HepG2 (cell line): ENCODE results near the gene ACSL5.

Source experiments
- CEBPB ChIP-seq: IDR thresholded peaks from 2 replicates; pipeline ENCODE4 v1.6.1; 2011; ENCODE audit warnings: low read depth, low read length, improper control_type of control experiment, borderline replicate concordance
- CHD2 ChIP-seq: IDR thresholded peaks from 2 replicates; pipeline ENCODE4 v1.6.1; 2011; ENCODE audit warnings: low read depth, low read length, improper control_type of control experiment
- CTCF ChIP-seq: sonication (generic); formaldehyde crosslinking; IDR thresholded peaks from 2 replicates; pipeline ENCODE4 v1.5.0; 2020; ENCODE audit warnings: mild to moderate bottlenecking, missing genetic modification reagents, moderate library complexity
- EZH2 ChIP-seq: conservative IDR thresholded peaks from 2 replicates; pipeline ENCODE4 v1.6.1; 2012; ENCODE audit warnings: mild to moderate bottlenecking, low read depth, low read length, moderate library complexity
- FOXJ3 ChIP-seq: sonication (generic); formaldehyde crosslinking; IDR thresholded peaks from 2 replicates; pipeline ENCODE4 v1.4.0; 2020; ENCODE audit warnings: missing genetic modification reagents, mild to moderate bottlenecking, borderline replicate concordance
- HDAC2 ChIP-seq: sonication (generic); formaldehyde crosslinking; IDR thresholded peaks from 2 replicates; pipeline ENCODE4 v1.4.0; 2020; ENCODE audit warnings: missing genetic modification reagents
- HDAC6 ChIP-seq: fragments of 200-600 bp; sonication (generic); IDR thresholded peaks from 2 replicates; pipeline ENCODE4 v1.7.0; 2017; ENCODE audit warnings: mild to moderate bottlenecking, antibody characterized with exemption, low read length, low read depth
- KDM2A ChIP-seq: sonication (generic); formaldehyde crosslinking; IDR thresholded peaks from 2 replicates; pipeline ENCODE4 v1.4.0; 2020; ENCODE audit warnings: low read depth, missing genetic modification reagents, borderline replicate concordance
- RAD51 ChIP-seq: fragments of 450-650 bp; IDR thresholded peaks from 2 replicates; pipeline ENCODE4 v1.6.1; 2016; ENCODE audit warnings: borderline replicate concordance
- RFX5 ChIP-seq: IDR thresholded peaks from 2 replicates; pipeline ENCODE4 v1.6.1; 2011; ENCODE audit warnings: low read depth, low read length, improper control_type of control experiment
- STAT6 ChIP-seq: sonication (generic); formaldehyde crosslinking; IDR thresholded peaks from 2 replicates; pipeline ENCODE4 v1.4.0; 2020; ENCODE audit warnings: missing genetic modification reagents, mild to moderate bottlenecking, borderline replicate concordance
- TCF12 ChIP-seq, 2 experiments: fragments of 450-650 bp in 1 of 2; sonication (generic) in 1 of 2; formaldehyde crosslinking in 1 of 2; IDR thresholded peaks; 2 replicates each; pipeline versions ENCODE4 v1.6.1 to v1.8.0; 2017 to 2022; ENCODE audit warnings: antibody characterized with exemption in 1 of 2, mild to moderate bottlenecking in 1 of 2, missing genetic modification reagents in 1 of 2, moderate library complexity in 1 of 2
- TCF7L2 ChIP-seq: IDR thresholded peaks from 2 replicates; pipeline ENCODE4 v1.6.1; 2011; ENCODE audit warnings: mild to moderate bottlenecking, low read depth, low read length, moderate library complexity
- ZNF557 ChIP-seq: sonication (generic); formaldehyde crosslinking; IDR thresholded peaks from 2 replicates; pipeline ENCODE4 v1.4.0; 2020; ENCODE audit warnings: missing genetic modification reagents

DNA sequence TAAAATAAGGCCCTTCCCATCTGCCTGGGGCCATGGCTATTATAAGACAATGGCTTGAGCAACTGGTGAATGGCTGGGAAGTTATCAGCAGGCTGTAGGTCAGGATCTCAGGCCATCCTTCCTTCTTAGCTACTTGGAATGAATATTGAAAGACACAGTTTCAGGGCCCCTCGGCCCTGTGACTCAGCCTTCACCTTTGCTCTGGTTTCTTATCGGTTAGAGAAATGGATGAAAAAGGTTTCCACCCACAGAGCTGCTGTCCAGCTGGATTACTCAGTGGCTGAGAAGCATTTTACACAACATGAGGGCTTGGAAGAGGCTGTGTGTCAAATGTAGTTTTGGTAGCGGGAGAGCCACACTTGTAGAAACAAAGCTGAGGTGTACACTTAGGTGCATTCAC, 9.4 kb downstream of the ACSL5 start:
- TF ChIP-seq HDAC2 (CRISPR knock-in tag): no peak
- TF ChIP-seq FOXJ3 (CRISPR knock-in tag): no peak
- no peak for TF ChIP-seq EZH2
- TF ChIP-seq ZNF557: no peak
- no peak for TF ChIP-seq CHD2
- TF ChIP-seq CTCF (CRISPR knock-in tag): no peak
- no peak for TF ChIP-seq RAD51
- TF ChIP-seq TCF7L2: no peak
- no peak for TF ChIP-seq HDAC6
- no peak for TF ChIP-seq STAT6 (CRISPR knock-in tag)
- TF ChIP-seq CEBPB: peak; percentile 1; the same call in 1 of the 2 replicates
- TF ChIP-seq KDM2A (CRISPR knock-in tag): no peak
- TF ChIP-seq RFX5: no peak
- no peak for TF ChIP-seq TCF12 (IDR thresholded peaks at IDR 0.05)
- TF ChIP-seq TCF12 (CRISPR knock-in tag; IDR thresholded peaks at IDR 0.05): no peak
